Measurements from ENCODE around the gene KRTAP23-1. TPM values are rescaled to one million over a fixed set of nuclear protein-coding genes. Genes with fewer than 3 reads are reported as not detected.

The KRTAP23-1 gene, protein sequence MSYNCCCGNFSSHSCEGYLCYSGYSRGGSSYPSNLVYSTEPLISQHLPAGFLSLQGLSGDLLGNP
- not detected for polyA plus RNA-seq (ENCODE audit: insufficient read length)

DNA sequence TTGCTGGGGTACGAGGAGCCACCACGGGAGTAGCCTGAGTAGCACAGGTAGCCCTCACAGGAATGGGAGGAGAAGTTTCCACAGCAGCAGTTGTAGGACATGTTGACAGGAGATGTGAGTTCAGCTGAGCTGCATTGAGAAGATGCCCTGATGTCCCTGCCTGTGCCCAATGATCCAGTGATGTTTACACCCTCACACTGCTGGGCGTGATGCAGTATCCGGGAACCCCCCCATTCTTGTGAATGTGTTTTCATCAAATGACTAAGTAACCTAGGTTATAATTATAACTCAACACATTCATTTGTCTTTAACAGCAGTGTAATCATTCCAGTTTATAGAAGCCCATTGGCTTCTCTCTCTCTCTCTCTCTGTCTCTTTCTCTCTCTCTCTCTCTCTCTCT is at the start of gene KRTAP23-1:
Gene KRTAP23-1, minus strand, starts transcription at position 101 of the 400 bp plus-strand sequence. Its CDS starts 0 bp downstream, at position 101.
- no peak for DNase-seq (ENCODE audit: low read depth)

DNA sequence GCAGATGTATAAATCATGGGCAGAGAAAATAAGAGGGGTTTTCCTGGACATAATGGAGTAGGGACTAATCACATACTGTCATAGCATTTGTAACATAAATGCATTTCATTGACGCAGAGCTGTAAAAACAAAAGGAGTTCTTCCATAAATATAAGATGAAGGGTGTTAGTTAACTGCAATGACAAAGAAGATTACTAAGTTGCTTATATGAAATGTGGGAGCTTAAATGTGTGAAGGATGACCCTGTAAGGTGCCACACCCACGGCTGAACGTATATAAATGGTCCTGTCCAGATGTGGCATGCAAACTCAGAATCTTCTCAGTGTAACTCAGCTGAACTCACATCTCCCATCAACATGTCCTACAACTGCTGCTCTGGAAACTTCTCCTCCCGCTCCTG is 47.3 kb upstream of the KRTAP23-1 start, which contains the start of gene KRTAP13-1:
Gene KRTAP13-1, plus strand, starts transcription at position 301 of the 400 bp plus-strand sequence. Its CDS starts 56 bp downstream, at position 357.
- no peak for DNase-seq (ENCODE audit: low read depth)

DNA sequence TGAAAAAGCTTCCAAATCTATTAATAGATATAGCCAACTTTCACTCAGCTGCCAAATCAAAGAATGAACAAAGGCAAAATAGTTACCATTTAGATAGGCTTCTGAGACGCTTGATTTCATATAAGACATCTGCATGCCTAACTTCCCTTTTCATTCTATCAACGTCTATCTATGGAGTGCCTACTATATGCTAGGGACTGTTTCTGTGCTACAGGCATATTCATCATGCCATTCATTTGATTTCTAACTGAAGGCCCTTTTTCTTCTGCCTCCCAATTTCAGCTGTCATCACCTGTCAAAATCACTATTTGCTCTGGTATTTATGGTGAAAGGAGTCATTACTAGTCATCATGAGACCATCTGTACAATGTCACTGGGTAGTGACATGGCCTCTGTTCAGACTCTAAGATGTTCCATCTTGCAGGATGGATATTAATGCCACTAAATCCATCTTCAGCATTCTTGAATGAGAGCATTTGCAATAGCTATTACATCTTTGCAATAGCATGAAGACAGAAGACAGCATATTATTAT is 43.2 kb upstream of the KRTAP23-1 start:
- DNase-seq (ENCODE audit: low read depth) = no peak

DNA sequence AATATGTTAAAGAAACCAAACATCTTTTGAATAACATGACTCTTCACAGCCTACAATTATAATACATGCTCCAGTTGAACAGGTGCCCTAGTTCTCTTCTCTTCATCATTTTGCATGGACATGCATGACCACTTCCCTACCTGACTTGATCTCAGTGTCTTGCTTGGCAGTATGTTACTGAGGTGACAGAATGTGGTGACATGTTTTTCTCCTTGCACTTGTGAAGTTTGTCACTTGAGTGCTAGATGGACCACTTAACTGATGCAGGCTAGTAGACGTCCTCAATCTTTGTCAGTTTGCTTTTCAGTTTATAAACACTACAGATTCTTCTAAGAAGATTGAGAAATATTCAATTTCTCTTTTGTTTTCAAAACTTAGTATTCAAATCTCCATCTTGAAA is 33.8 kb upstream of the KRTAP23-1 start:
- DNase-seq (ENCODE audit: low read depth) = no peak

DNA sequence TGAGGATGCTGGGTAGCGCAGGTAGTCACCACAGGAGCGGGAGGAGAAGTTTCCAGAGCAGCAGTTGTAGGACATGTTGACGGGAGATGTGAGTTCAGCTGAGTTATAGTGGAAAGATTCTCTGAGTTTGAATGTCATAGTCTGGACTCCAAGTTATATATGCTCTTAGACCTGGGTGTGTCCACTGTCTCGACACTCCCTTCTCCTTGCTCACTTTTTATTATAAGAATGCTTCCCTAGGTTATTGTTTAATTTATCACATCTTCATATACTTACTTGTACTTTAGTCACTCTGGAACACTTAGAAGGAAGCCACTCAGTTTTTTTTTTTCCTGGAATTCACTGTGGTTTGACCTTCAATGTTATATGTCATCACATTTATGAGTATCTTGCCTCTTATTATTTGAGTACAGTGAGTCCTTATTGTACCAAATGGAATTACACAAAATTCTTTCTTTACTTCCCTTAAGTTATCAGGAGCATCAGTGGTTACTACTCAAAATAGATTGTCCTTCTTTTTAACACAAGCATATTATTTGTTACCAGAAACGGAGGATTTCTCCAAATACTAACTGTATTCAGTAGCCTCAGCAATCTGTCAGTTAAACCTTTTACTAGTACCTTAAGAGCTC is 23.8 kb upstream of the KRTAP23-1 start, which contains the start of gene KRTAP13-2:
Gene KRTAP13-2, minus strand, starts transcription at position 133 of the 632 bp plus-strand sequence. Its CDS starts 58 bp downstream, at position 75.
- DNase-seq (ENCODE audit: low read depth) = no peak

DNA sequence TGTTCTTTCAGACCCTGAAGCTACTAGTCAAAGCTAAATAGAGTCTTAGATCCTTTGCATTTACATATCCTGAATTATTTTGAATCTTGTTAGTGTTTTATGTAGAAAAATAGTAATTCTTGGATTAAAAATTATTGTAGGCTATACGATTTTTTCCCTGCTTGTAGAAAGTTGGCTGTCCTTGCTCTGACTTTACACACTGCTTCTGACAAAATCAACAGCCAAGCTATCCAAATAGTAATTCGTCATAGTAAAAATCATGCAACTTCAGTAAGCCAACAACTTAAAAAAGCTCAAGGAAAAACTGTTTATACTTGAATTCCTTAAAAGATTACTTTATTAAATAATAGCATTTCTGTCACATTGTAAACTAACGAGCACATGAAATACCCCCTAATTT is 7.5 kb upstream of the KRTAP23-1 start:
- DNase-seq (ENCODE audit: low read depth) = peak; percentile 9

DNA sequence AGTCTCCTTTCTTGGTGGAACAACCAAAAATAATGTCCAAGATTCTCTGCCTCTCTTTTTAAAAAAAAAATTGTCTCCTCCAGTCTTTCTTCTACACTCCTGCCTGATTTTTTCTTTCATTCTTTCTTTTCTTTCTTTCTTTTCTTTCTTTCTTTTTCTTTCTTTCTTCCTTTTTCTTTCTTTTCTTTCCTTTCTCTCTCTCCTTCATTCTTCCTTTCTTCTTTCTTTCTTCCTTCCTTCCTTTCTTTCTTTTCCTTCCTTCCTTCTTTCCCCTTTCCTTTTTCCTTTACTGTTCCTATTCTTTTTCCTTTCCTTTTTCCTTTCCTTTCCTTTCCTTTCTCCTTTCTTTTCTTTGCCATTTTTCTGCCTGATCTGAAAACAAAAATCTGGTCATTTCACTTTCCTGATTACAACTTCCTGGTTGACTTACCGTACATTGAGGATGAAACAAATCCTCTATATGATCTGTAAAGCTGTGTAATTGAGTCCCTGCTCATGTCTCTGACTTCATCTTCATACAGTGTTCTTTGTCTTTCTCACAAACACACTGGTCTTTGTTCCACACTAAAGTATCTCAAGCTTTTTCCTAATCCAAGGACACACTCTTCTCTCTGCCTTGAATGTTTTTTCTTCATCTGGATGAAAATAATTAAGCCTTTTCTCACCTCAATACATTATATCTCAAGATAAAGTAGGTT is 6.1 kb upstream of the KRTAP23-1 start:
- DNase-seq (ENCODE audit: low read depth) = no peak

DNA sequence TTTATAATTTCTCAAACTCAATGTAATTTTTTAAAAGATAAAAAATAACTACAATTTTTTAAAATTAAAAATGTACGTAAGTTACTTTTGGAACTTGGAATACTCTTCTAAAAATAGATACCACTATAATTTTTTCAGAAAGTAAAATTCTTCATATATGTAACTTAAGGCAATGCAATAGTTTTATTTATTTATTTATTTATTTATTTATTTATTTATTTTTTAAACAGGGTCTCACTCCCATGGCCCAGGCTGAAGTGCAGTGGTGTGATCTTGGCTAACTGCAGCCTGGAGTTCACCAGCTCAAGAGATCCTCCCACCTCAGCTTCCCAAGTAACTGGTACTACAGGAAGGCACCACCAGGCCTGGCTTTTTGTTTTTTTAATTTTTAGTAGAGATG is 3.1 kb upstream of the KRTAP23-1 start:
- no peak for DNase-seq (ENCODE audit: low read depth)

DNA sequence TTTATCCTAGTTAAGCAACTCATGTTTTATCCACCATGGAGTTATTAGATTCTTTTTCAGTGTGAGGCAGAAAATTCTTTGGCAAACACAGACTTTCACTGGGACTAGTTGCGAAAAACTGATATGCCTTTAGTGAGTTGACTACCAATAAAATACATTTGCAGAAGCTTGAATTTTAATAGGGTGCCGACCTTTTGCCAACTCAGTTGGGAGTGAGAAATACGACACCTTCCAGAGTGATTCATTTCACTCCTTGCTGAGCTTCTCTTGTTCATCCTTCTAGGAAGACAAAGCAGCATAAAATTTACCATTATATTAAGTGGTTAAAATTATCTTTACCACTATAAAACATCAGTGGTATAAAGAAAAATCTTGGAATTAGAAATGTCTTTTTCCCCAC is 1.2 kb upstream of the KRTAP23-1 start:
- peak; percentile 16 for DNase-seq (ENCODE audit: low read depth)

DNA sequence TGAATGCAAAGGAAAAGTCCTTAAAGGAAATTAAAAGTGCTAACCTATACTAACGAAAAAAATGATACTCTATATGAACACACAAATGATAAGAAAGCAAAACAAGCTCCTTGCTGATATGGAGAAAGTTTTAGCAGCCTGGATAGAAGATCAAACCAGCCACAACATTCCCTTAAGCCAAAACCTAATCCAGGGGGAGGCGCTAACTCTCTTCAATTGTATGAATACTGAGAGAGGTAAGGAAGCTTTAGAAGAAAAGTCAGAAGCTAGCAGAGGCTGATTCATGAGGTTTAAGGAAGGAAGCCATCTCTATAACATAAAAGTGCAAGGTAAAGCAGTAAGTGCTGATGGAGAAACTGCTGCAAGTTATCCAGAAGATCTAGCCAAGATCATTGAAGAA is 3.4 kb downstream of the KRTAP23-1 start:
- DNase-seq (ENCODE audit: low read depth) = no peak

DNA sequence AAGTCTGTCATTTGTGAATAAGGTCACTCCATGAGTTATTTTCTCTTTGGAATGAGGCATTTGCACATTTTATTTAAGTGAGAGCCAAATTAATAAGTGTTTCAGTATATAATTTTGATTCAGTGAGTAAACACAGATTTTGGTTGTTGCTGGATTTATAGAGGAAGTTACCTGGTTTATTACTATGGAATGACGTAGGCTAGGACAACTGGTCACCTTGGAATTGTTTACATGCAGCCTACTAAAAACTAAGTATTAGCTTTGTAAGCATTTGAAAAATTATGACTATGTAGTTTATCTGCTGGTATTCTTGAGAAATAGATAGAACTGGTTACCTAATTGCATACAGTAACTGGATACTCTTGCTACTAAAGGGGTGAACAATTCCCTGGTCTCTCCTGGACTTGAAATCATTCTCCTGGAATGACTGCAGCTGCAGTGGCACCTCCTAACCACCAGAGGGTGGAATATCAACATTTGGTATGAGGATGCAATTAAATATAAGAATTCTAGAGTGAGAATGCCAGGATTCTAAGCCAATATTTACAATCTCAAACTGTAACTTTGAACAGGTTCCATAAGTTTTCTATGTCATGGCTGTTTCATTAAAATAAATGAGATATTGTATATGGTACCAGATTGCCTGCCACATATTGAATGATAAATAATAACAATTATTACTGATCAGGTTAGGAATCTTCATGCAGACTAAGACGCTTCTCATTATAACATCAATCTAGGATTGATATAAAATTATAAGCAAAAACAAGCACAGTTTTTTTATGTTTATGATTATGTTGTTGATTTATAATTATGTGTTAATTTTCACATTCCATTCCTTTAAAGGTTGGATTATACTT is 7.5 kb downstream of the KRTAP23-1 start:
- no peak for DNase-seq (ENCODE audit: low read depth)

DNA sequence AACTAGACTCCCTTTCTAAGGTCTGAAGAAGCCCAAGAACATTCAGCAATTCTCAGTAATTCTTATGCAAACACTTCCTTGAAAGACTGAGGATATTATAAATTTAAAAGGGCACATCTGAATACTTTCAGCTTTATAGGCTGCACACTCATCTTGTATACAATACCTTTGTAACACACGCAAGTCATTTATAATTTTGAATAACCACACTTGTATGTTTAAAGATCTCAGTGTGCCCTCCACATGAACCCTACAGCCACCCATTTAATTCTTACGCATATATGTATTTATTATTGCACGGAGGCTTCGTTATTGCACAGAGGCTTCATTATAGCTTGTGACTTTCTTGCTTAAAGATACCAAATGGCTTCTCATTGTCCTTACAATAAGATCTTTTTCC is 9.7 kb downstream of the KRTAP23-1 start:
- no peak for DNase-seq (ENCODE audit: low read depth)

DNA sequence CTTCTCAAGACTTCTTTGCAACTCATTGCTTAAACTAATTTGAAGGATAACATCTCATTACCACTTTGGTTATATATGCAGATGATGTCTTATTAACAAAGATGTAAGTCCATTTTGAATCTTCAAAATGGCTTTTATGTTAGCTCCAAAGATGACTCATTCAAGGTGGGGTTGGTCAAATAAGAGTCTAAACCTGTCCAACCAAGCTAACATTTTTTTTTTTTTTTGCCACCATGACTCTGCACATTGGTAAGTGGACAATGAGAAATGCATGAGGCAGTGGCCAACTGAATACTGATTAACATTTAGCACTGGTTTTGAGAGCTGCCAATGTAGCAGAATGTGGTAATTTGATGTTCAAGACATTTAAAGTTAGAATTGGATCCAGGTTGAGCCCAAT is 10.6 kb downstream of the KRTAP23-1 start:
- DNase-seq (ENCODE audit: low read depth) = no peak

DNA sequence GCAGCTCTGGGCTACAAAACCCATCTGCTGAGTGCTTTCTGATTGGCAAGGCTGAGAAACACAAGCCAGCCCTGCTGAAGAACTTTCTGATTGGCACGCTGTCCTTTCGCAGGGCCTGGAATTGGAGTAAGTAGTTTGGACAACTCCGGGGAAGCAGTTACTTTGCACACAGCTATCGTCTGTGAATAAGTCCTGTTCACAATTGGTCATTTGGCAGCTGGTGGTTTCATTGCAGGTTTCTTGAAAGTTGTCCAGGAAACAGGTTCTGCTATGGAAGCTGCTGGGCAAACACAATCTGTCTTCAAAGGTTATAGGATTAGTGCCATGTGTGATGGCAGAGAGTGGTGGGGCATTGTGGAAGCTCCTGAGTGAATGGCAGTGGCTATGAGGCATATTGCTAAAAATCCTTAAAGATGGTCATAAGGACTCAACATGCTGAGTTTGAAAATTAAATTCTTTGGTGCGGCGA is 11.1 kb downstream of the KRTAP23-1 start, which contains the start of gene KRTAP27-1:
Gene KRTAP27-1, minus strand, starts transcription at position 419 of the 469 bp plus-strand sequence. Its CDS starts 26 bp downstream, at position 393.
- DNase-seq (ENCODE audit: low read depth) = no peak

DNA sequence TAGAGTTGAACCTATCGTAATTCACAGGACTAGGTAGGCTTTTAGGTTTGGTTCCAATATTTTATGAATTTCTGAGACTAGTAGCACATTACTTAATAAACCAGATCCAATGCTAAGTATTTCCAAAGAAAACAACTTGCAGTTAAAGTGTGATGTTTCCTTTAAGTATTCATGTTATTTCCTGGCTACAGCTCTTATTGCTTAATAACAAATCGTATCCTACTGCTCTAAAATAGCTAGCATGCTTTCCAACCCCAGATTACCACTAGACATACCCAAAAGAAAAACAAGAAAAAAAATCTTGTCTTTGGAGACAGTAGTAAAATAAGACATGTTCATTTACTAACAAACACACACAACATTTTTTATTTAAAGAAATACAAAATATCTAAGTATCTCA is 11.8 kb downstream of the KRTAP23-1 start:
- no peak for DNase-seq (ENCODE audit: low read depth)

DNA sequence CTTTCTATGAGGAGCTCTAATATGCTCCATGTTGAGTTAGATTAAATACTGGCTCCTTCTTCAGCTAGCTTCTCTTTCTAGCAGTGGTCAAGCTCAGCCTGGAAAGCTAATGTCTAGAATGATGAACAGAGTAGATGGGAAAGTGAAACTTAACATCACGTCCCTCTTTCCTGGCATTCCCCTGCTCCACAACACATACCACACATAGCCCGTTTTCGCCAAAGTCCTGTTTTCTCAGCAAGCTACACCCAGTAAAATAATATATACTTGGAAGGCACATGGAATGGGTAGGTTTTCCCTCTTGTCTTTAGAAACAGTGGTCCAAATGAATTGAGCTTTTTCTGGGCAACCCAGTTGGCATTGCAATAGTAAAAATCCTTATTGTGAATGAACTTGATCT is 14.7 kb downstream of the KRTAP23-1 start:
- DNase-seq (ENCODE audit: low read depth) = no peak

DNA sequence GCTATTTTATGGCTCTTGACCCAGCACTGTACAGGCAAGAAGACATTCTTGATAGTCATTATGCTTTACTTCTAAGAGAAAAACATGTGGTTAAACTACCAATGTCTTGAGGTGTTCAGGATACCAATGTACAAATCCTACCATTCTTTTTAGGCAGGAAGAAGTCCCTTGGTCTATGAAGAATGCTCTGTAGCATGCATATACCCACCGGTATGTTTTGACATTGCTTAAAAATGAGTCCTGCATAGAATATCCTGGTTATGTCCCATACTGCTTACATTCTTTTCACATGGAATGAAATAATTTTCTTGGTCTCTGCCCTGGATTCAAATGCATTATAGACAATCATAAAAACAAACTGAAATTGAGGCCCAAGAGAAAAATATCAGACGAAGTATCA is 15.7 kb downstream of the KRTAP23-1 start:
- DNase-seq (ENCODE audit: low read depth) = no peak

DNA sequence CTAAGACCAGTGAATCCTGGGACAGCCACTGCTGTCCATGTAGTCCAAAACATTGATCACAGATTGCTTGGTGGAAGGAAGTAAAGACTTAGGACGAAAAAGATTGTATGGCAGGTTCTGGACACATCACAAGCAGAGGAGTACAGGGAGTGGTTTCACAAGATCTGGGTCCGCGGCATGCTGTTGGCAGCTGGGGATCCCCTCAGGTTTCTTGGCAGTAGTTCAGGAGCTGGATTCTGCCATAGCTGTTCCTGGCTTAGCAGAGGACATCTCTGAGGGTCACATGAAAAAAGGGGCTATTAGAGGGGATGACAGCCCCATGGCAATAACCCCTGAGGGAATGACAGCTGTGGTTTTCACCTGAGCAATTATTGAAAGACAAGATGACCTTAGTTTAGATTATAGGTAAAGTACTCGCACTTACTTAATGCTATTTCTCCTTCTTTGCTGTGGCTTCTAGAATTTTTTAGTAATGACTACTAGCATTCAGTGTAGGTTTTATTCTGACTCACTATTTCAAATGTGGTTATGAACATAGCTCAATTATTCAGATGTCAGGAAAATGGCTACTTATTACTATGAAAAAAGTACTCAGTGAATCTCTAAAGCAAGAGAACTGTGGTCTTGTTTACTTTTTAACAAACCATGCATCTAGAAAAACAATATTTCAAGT is 19.1 kb downstream of the KRTAP23-1 start:
- no peak for DNase-seq (ENCODE audit: low read depth)

DNA sequence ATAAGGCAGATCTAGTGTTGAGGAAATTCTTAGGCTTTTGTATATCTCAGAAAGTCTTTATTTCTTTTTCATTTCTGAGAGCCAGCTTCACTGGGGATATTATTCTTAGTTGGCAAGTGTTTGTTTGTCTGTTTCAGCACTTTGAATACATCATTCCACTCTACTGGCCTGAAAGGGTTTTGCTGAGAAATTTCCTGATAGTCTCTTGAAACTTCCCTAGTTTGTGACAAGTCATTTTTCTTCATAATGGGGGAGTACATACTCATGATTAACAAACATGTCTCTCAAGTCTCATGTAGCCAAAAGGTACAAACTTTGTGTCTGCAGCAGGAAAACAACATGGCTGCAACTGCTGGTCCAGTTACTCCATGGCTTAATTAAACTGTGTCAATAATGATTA is 22.0 kb downstream of the KRTAP23-1 start:
- no peak for DNase-seq (ENCODE audit: low read depth)

DNA sequence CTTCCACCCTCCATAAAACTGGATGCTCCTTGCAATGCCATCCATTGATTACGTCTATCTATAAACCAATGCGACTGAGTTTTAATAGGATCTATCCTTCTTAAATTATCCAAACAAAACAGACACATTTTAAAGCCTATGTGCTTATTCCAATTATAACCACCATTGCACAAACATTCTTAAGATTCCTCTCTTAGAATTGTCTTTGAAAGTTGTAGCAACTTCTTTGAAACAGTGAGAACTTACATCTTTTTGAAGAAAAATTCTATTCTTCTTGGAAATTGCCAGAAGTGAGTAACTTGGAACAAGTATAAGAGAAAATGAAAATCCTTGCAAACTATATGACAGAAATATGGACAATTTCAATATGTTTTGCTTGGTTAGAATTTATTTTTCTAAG is 28.2 kb downstream of the KRTAP23-1 start, which contains the start of gene KRTAP26-1:
Gene KRTAP26-1, minus strand, starts transcription at position 101 of the 400 bp plus-strand sequence. CDS start 280 bp downstream, outside the sequence.
- no peak for DNase-seq (ENCODE audit: low read depth)

DNA sequence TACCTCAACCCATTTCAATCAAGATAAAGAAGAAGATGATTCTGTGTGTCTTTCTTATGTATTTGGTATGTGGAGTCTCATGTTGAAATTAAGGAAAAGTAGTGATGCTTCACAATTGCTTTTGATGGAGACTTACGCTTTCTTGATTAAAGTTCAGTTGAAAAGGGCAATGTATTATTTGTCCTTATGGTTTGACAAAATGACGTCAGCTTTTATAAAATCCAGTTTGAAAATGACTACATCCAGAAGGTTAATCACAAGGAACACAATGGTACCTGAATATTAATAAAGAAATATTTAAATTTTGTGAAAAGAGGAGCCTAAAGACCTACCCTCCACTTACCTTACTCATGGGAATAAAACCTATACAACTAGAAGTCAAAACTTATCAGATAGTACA is 32.7 kb downstream of the KRTAP23-1 start:
- no peak for DNase-seq (ENCODE audit: low read depth)

Data from forelimb muscle (tissue), 1 donor.